HepG2 (cell line): ENCODE data around the gene CDHR1. TPM values are rescaled to one million over a fixed set of nuclear protein-coding genes. Genes with fewer than 3 reads are reported as not detected.

ENCODE experiments used
- ATAC-seq: fragments of 200-7000 bp; cut with Tn5 transposase; 3 replicates; pipeline ENCODE4 v1.9.1; 2020; ENCODE audit warnings: mild to moderate bottlenecking, moderate library complexity
- BruUV-seq: library from RNA; stranded (reverse); fragments of 400-500 nt; replicated peaks from 2 replicates; lab custom pipeline; 2021; lab: Mats Ljungman, UMichigan
- CTCF ChIA-PET: fragments of 300-600 bp; formaldehyde crosslinking; extraction: SDS; loops from one replicate; lab custom pipeline; 2021; ENCODE audit warnings: low total read pairs, inconsistent platforms, low intra/inter-chr PET ratio; lab: Yijun Ruan, JAX
- POLR2A ChIA-PET: fragments of 350-600 bp; sonication (Branson Sonifier 250); formaldehyde crosslinking; loops from one replicate; lab custom pipeline; 2020; ENCODE audit warnings: antibody characterized with exemption, inconsistent platforms; lab: Yijun Ruan, JAX
- DNase-seq: peaks from one replicate; pipeline ENCODE4 v3.0.0-alpha.2; 2015; ENCODE audit warnings: low spot score
- FAIRE-seq: peaks from 3 replicates; lab custom pipeline; 2011; peaks lifted over from hg19 to GRCh38; lab: Jason Lieb, UNC
- H2AFZ ChIP-seq: one replicate; pipeline ENCODE4 v1.6.1; 2011; ENCODE audit warnings: low read length, inconsistent platforms
- H3K27ac ChIP-seq: fragments of 300-600 bp; 3 replicates; pipeline ENCODE4 v1.8.0; 2011; ENCODE audit warnings: mixed run types, mild to moderate bottlenecking, mixed read lengths, low read length, inconsistent platforms; ENCODE audit not compliant: insufficient read depth; ENCODE audit errors: extremely low read length
- H3K27me3 ChIP-seq, 2 experiments: fragments of 200-600 bp in 1 of 2; 2 replicates in 1 of 2; 3 replicates in 1 of 2; pipeline versions ENCODE4 v1.6.0 to v1.8.0; 2011; ENCODE audit warnings: low read length in 2 of 2, mild to moderate bottlenecking in 2 of 2, moderate library complexity in 2 of 2, inconsistent platforms in 1 of 2; ENCODE audit not compliant: insufficient read depth in 2 of 2, control insufficient read depth in 1 of 2
- H3K36me3 ChIP-seq, 2 experiments: fragments of 200-600 bp in 1 of 2; replicated peaks in 1 of 2; 2 replicates in 1 of 2; 3 replicates in 1 of 2; pipeline versions ENCODE4 v1.5.1 to v1.8.0; 2011; ENCODE audit warnings: low read length in 2 of 2, inconsistent platforms in 1 of 2; ENCODE audit not compliant: insufficient read depth in 2 of 2, control insufficient read depth in 1 of 2
- H3K4me1 ChIP-seq: 2 replicates; pipeline ENCODE4 v1.5.1; 2012; ENCODE audit warnings: low read length, inconsistent platforms; ENCODE audit not compliant: insufficient read depth
- H3K4me2 ChIP-seq: 2 replicates; pipeline ENCODE4 v1.6.0; 2011; ENCODE audit warnings: low read depth, low read length, inconsistent platforms
- H3K4me3 ChIP-seq, 3 experiments: fragments of 200-600 bp in 1 of 3; sonication (generic), shearing (Covaris generic) in 1 of 3; replicated peaks in 1 of 3; 2 replicates each; pipeline ENCODE4 v1.5.1; 2011 to 2016; ENCODE audit warnings: low read length in 3 of 3, inconsistent platforms in 2 of 3, low read depth in 2 of 3, mild to moderate bottlenecking in 2 of 3, control low read depth in 1 of 3, mixed read lengths in 1 of 3; ENCODE audit not compliant: insufficient read depth in 1 of 3
- H3K79me2 ChIP-seq: one replicate; pipeline ENCODE4 v1.6.1; 2011; ENCODE audit warnings: low read length, inconsistent platforms; ENCODE audit not compliant: insufficient read depth
- H3K9ac ChIP-seq: 2 replicates; pipeline ENCODE4 v1.6.0; 2011; ENCODE audit warnings: mild to moderate bottlenecking, low read depth, low read length, inconsistent platforms; ENCODE audit not compliant: insufficient read depth
- H3K9me3 ChIP-seq: 2 replicates; pipeline ENCODE4 v1.5.1; 2012; ENCODE audit warnings: mild to moderate bottlenecking, low read length
- H4K20me1 ChIP-seq: 2 replicates; pipeline ENCODE4 v1.6.0; 2011; ENCODE audit warnings: inconsistent platforms, mild to moderate bottlenecking, low read length, moderate library complexity; ENCODE audit not compliant: insufficient read depth
- ATF7 ChIP-seq, 2 experiments: fragments of 450-650 bp in 1 of 2; sonication (generic) in 1 of 2; formaldehyde crosslinking in 1 of 2; IDR thresholded peaks; 2 replicates each; pipeline versions ENCODE4 v1.4.0 to v1.6.1; 2016 to 2020; ENCODE audit warnings: antibody characterized with exemption in 1 of 2, mild to moderate bottlenecking in 1 of 2, missing genetic modification reagents in 1 of 2
- GTF3A ChIP-seq: sonication (generic); formaldehyde crosslinking; conservative IDR thresholded peaks from 2 replicates; pipeline ENCODE4 v1.4.0; 2020; ENCODE audit warnings: mild to moderate bottlenecking, missing genetic modification reagents
- NAIF1 ChIP-seq: sonication (generic); formaldehyde crosslinking; IDR thresholded peaks from 2 replicates; pipeline ENCODE4 v1.5.0; 2020; ENCODE audit warnings: mild to moderate bottlenecking, missing genetic modification reagents, borderline replicate concordance
- ZNF317 ChIP-seq: sonication (generic); formaldehyde crosslinking; IDR thresholded peaks from 2 replicates; pipeline ENCODE4 v1.5.0; 2020; ENCODE audit warnings: mild to moderate bottlenecking, missing genetic modification reagents
- ZNF383 ChIP-seq: sonication (generic); formaldehyde crosslinking; IDR thresholded peaks from 2 replicates; pipeline ENCODE4 v1.4.0; 2020; ENCODE audit warnings: missing genetic modification reagents, mild to moderate bottlenecking, borderline replicate concordance
- ZNF414 ChIP-seq: sonication (generic); formaldehyde crosslinking; IDR thresholded peaks from 2 replicates; pipeline ENCODE4 v1.5.0; 2020; ENCODE audit warnings: missing genetic modification reagents
- WGBS: methylation state at CpG from one replicate; pipeline ENCODE4 v1.1.6; 2017; ENCODE audit warnings: low lambda C conversion rate; 5-methylcytosine and 5-hydroxymethylcytosine counted together
- in situ Hi-C: cut with HindIII; loops from 2 replicates; pipeline ENCODE4 v1.10.0; 2017; ENCODE audit warnings: low pct_unique_long_range_greater_than_20kb; ENCODE audit not compliant: extremely low pct_ligation_motif_present
- intact Hi-C: fragments of 100-400 bp; cut with micrococcal nuclease; formaldehyde crosslinking; loops from one replicate; pipeline ENCODE4 v1.10.0; 2022; ENCODE audit not compliant: unreplicated experiment
- polyA plus RNA-seq, 8 experiments: library from polyadenylated mRNA; depleted of rRNA in 3 of 8; stranded (reverse) in 7 of 8; unstranded in 1 of 8; fragments of >200 nt; fragmentation: Illumina TruSeq in 4 of 8; extraction: Trizol in 4 of 8; gene quantifications; 2 replicates each; pipeline versions ENCODE4 v1.2.1 to v1.2.3, GENCODE V29; 2011 to 2016; ENCODE audit warnings: low read depth in 4 of 8, missing spikeins in 1 of 8, mixed read lengths in 1 of 8; ENCODE audit not compliant: insufficient read depth in 1 of 8
- total RNA-seq, 5 experiments: library from RNA; depleted of rRNA; stranded (reverse); fragments of >200 nt; fragmentation: Illumina TruSeq; extraction: Trizol; gene quantifications; 2 replicates each; pipeline ENCODE4 v1.2.3, GENCODE V29; 2016; ENCODE audit warnings: low read depth in 1 of 5
- TF ChIP-seq, protein P1 (sequence below): IDR thresholded peaks from 2 replicates; pipeline ENCODE4 v1.6.1; 2016; ENCODE audit warnings: missing biosample characterization, missing genetic modification reagents, low read depth

Gene CDHR1
- total and polyA plus RNA-seq, 2 of the 13 experiments (the other 11 are each of a cell fraction or from before 2014, with no cell fraction given) = 0.04 to 0.09 TPM

- ChIA-PET POLR2A (no interaction called here), CTCF (no interaction called here)
- no peaks in the 10 kb centered on the region for H3K4me1 ChIP-seq
- peaks cover 0 to 25% of the 10 kb centered on the region in 2 experiments; a peak in 2 of 5 replicates for H3K27me3 ChIP-seq
- no peaks in the 10 kb centered on the region for H3K9me3 ChIP-seq
- intact Hi-C loops = no loop called here
- ATAC-seq = no peak
- H3K27ac ChIP-seq = no peak overlapping the region
- H3K9ac ChIP-seq = no peak overlapping the region
- no peaks in the 10 kb centered on the region for H3K36me3 ChIP-seq
- no peaks in the 10 kb centered on the region for H4K20me1 ChIP-seq
- H3K4me2 ChIP-seq = no peak overlapping the region
- H3K79me2 ChIP-seq = no peaks in the 10 kb centered on the region
- BruUV-seq = no TSS peak
- FAIRE-seq = no peak
- no peak for DNase-seq
- no peak overlapping the region for H3K4me3 ChIP-seq
- TF ChIP-seq NAIF1 (CRISPR knock-in tag) (no peak), GTF3A (CRISPR knock-in tag) (no peak), ZNF383 (no peak), ATF7 (IDR thresholded peaks at IDR 0.05) (no peak), ATF7 (CRISPR knock-in tag; IDR thresholded peaks at IDR 0.05) (no peak), ZNF414 (CRISPR knock-in tag) (no peak), ZNF317 (CRISPR knock-in tag) (no peak)
- TF ChIP-seq, protein P1, sequence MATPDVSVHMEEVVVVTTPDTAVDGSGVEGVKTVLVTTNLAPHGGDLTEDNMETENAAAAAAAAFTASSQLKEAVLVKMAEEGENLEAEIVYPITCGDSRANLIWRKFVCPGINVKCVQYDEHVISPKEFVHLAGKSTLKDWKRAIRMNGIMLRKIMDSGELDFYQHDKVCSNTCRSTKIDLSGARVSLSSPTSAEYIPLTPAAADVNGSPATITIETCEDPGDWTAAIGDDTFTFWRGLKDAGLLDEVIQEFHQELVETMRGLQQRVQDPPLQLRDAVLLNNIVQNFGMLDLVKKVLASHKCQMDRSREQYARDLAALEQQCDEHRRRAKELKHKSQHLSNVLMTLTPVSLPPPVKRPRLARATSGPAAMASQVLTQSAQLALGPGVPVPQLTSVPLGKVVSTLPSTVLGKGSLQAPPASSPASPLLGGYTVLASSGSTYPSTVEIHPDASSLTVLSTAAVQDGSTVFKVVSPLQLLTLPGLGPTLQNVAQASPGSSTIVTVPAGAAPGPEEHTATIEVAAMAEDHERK (CRISPR knock-in tag) = no peak
- in situ Hi-C loops = no loop called here
- H2AFZ ChIP-seq = no peak overlapping the region
- 0% methylated on average over 2 of the region's 4 CpGs for WGBS
Measured at GRCh38 chr10:84233940-84234339, 39.6 kb downstream of the CDHR1 start.
